BLaER1 treated with 17β-estradiol and CSF1 and Interleukin-3, amounts not matched to agents 10 nM and 100 nM (cell line): ENCODE results near the gene TREML4.
"Not testable (repeated sequence)": the region's sequence is repeated elsewhere in the genome, so short reads cannot be mapped to it uniquely, and the experiment has no call there.

Source experiments
- H3K27ac ChIP-seq, 11 experiments: shearing (Covaris generic); formaldehyde crosslinking; 2 replicates each; pipeline ENCODE4 v1.8.1; 2022
- H3K27me3 ChIP-seq, 11 experiments: shearing (Covaris generic); formaldehyde crosslinking; 2 replicates each; pipeline ENCODE4 v1.8.1; 2022
- H3K36me3 ChIP-seq, 11 experiments: shearing (Covaris generic); formaldehyde crosslinking; 2 replicates each; pipeline ENCODE4 v1.8.1; 2022
- H3K4me1 ChIP-seq, 10 experiments: shearing (Covaris generic); formaldehyde crosslinking; 2 replicates each; pipeline ENCODE4 v1.8.1; 2022
- H3K4me2 ChIP-seq, 11 experiments: shearing (Covaris generic); formaldehyde crosslinking; 2 replicates each; pipeline ENCODE4 v1.8.1; 2022
- H3K4me3 ChIP-seq, 10 experiments: shearing (Covaris generic); formaldehyde crosslinking; 2 replicates each; pipeline ENCODE4 v1.8.1; 2022
- H3K9ac ChIP-seq, 11 experiments: shearing (Covaris generic); formaldehyde crosslinking; 2 replicates each; pipeline ENCODE4 v1.8.1; 2022
- H3K9me3 ChIP-seq, 11 experiments: shearing (Covaris generic); formaldehyde crosslinking; replicated peaks in 1 of 11; 2 replicates each; pipeline ENCODE4 v1.8.1; 2022
- H4K20me1 ChIP-seq, 11 experiments: shearing (Covaris generic); formaldehyde crosslinking; 2 replicates each; pipeline ENCODE4 v1.8.1; 2022
- Cebpa-rat ChIP-seq, 11 experiments: shearing (Covaris generic); IDR thresholded peaks; 2 replicates each; pipeline ENCODE4 v1.8.1; 2022

TREML4 gene

DNA sequence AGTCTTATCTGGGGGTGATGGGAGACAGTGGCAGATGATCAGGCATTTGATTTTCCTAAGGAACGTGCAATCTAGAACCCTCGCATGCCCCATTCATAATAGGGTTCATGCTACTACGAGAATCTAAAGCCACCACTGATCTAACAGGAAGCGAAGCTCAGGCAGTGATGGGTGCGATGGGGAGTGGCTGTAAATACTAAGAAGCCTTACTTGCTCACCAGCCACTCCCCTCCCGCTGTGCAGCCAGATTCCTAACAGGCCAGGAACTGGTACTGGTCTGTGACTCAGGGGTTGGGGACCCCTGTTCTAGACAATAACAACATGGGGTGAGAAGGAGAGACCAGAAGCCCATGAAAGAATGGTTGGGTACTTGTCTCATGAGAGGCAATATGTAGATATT is 4.5 kb downstream of the TREML4 start:
- H4K20me1 ChIP-seq = no peaks in the 10 kb centered on the region
- H3K9me3 ChIP-seq = no peaks in the 10 kb centered on the region
- no peak overlapping the region for H3K4me2 ChIP-seq
- H3K27ac ChIP-seq = no peak overlapping the region
- no peaks in the 10 kb centered on the region for H3K36me3 ChIP-seq
- peaks cover 0 to 15% (median 0%) of the 10 kb centered on the region in 10 experiments; a peak in 8 of 20 replicates for H3K4me1 ChIP-seq
- TF ChIP-seq Cebpa-rat (IDR thresholded peaks at IDR 0.05) = no peak
- H3K9ac ChIP-seq = no peak overlapping the region
- no peak overlapping the region for H3K4me3 ChIP-seq
- no peaks in the 10 kb centered on the region for H3K27me3 ChIP-seq

DNA sequence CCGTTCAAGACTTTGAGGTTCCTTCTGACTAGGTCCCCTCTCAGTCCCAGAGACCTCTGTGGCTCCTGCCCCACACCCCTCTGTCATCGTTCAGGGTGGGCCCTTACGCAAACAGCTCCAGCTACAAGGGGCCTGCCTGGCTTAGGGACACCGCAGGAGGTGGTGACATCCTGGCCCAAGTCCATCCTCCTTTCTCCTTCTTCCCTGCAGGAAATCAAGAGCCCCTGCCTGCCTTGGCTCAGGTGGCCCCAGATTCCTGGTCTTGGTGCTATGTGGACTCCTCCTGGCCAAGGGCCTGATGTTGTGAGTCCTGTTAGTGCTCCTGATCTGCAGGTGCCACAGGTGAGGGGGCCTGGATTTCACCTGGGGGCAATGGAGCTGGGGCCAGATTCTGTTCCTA is 8.1 kb downstream of the TREML4 start:
- Histone ChIP-seq H3K4me2 (no peak overlapping the region), H3K9ac (no peak overlapping the region), H4K20me1 (no peaks in the 10 kb centered on the region), H3K27me3 (peaks cover 0 to 3% (median 0%) of the 10 kb centered on the region in 11 experiments; a peak in 2 of 22 replicates), H3K9me3 (peaks cover 0 to 4% (median 0%) of the 10 kb centered on the region in 11 experiments; a peak in 2 of 22 replicates), H3K4me3 (no peak overlapping the region), H3K27ac (no peak overlapping the region), H3K36me3 (no peaks in the 10 kb centered on the region), H3K4me1 (no peaks in the 10 kb centered on the region; a peak in 1 of 20 replicates)
- no peak for TF ChIP-seq Cebpa-rat (IDR thresholded peaks at IDR 0.05)

- Histone ChIP-seq H3K9me3 (peaks cover 0 to 4% (median 0%) of the 10 kb centered on the region in 11 experiments; a peak in 2 of 22 replicates), H3K36me3 (no peaks in the 10 kb centered on the region), H3K4me2 (no peak overlapping the region), H4K20me1 (no peaks in the 10 kb centered on the region), H3K4me3 (no peak overlapping the region), H3K27me3 (peaks cover 0 to 3% (median 0%) of the 10 kb centered on the region in 11 experiments; a peak in 2 of 22 replicates), H3K27ac (no peak overlapping the region), H3K9ac (no peak overlapping the region), H3K4me1 (no peaks in the 10 kb centered on the region; a peak in 1 of 20 replicates)
- TF ChIP-seq Cebpa-rat (IDR thresholded peaks at IDR 0.05) = no peak
Measured at GRCh38 chr6:41237128-41237527, 9.0 kb downstream of the TREML4 start.

DNA sequence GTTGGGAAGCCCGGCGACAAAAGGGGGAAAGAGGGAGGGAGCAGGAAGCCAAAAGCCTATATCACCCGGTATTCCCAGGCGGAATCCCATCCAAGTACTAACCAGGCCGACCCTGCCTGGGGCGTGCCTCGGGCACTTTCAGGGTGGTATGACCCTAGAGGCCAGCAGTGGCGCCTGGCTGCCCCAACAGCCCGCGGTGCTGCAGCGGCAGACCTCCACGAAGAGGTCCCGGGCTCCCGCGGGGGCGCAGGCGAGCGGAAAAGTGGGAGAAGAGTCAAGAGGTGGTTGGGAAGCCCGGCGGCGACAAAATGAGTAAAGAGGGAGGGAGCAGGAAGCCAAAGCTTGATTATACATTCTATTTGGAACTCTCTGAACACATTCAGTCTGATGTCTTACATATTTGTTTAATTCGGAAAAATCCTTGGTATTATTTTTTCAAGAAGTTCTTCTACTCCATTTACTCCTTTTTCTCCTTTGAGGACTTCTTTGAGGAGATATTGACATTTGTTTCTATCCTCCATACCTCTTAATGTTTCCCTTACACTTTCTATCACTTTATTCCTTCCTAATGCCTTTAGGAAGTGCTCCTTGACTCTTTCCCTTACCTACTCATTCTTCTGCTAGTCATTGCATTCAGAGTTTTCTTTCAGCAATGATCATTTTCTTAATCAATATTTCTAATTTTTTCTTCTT is 11.5 kb downstream of the TREML4 start:
- peaks cover 0 to 4% (median 0%) of the 10 kb centered on the region in 11 experiments; a peak in 2 of 22 replicates for H3K9me3 ChIP-seq

DNA sequence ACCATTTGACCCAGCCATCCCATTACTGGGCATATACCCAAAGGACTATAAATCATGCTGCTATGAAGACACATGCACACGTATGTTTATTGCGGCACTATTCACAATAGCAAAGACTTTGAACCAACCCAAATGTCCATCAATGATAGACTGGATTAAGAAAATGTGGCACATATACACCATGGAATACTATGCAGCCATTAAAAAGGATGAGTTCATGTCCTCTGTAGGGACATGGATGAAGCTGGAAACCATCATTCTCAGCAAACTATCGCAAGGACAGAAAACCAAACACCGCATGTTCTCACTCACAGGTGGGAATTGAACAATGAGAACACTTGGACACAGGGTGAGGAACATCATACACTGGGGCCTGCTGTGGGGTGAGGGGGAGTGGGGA is 18.4 kb downstream of the TREML4 start:
- not testable (repeated sequence) for H4K20me1 ChIP-seq, H3K4me1 ChIP-seq, H3K27ac ChIP-seq, H3K9me3 ChIP-seq, H3K36me3 ChIP-seq, H3K27me3 ChIP-seq, H3K4me2 ChIP-seq, H3K9ac ChIP-seq, H3K4me3 ChIP-seq

More for the DNA sequence above, 11.5 kb downstream of the TREML4 start:
- Histone ChIP-seq H3K27me3 (peaks cover 0 to 3% (median 0%) of the 10 kb centered on the region in 11 experiments; a peak in 2 of 22 replicates), H3K27ac (no peak overlapping the region), H4K20me1 (no peaks in the 10 kb centered on the region), H3K9ac (no peak overlapping the region), H3K4me3 (no peak overlapping the region), H3K36me3 (no peaks in the 10 kb centered on the region), H3K4me2 (no peak overlapping the region), H3K4me1 (peaks cover 0 to 2% (median 0%) of the 10 kb centered on the region in 10 experiments; a peak in 1 of 20 replicates)
- TF ChIP-seq Cebpa-rat (IDR thresholded peaks at IDR 0.05) = no peak

DNA sequence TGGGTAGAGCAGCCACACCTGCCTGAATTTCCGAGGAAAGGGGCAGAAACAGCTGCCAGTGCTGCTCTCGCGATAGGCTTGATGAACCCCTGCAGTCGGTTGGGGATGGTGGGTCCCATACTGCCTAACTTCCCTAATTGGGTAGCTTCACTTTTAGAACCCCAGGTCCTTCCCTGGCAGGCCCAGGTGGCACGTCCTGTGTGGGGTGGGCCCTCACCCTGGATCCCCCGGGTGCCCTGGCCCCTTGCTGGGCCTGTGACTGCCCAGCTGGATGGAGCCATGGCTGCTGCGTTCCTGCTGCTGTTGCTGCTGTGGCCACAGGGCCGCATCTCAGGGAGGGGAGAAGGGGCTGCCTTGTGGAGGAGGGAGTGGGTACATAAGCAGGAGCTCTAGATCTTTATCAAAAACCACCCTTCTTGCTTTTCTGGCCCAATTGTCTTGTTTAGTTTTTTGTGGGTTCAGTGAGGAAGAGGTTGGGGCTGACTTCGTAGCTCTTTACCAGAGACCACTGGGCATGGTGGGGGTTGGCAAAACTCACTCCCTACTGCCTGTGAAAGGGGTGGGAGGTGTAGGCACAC is 19.2 kb downstream of the TREML4 start:
- no peak overlapping the region for H3K4me2 ChIP-seq

DNA sequence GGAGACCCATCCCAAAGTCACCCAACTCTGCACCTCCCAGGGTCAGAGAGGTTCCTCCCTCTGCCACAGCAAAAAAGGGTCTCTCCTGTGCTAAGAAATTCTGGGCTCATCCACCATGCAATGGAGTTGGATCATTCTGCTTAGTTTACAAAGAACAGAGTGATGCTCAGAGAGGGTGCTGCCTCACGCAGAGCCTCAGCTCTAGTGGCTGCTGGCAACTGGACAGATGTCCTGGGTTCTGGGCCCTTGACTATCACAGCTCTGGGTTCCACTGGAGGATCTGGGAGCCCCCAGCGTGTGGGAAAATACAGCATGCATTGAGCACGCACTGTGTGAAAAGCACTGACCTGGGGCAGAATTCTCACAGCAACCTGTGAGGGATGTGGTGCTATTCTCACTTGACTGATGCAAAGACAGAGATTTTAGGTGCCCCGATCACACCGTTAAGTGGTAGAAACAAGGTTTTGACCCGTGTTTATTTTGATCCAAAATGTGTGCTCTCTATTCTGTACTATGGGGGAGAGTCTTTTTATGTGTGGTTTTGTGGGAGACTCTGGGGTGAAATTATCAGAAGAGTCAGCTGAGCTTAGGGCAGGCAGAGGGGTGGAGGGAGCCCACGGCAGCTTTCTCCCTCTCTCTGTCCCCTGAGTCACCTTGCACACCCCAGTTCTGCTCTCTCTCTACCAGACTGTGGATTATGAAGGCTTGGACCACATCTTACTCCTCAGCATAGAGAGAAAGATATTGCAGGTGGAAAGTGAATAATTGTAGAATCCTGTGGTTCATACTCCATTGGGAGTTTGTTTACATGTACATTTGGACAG is 19.9 kb downstream of the TREML4 start:
- Histone ChIP-seq H3K4me2 (no peak overlapping the region), H3K4me3 (no peak overlapping the region), H3K4me1 (peaks cover 0 to 6% (median 0%) of the 10 kb centered on the region in 10 experiments; a peak in 2 of 20 replicates), H3K27me3 (no peaks in the 10 kb centered on the region), H4K20me1 (no peaks in the 10 kb centered on the region), H3K9me3 (peaks cover 0 to 10% (median 4%) of the 10 kb centered on the region in 11 experiments; a peak in 6 of 22 replicates), H3K27ac (no peak overlapping the region), H3K9ac (no peak overlapping the region), H3K36me3 (0 out of 22 replicates have a peak, but pooled peaks cover 0 to 5% (median 0%) of the 10 kb centered on the region in 11 experiments)
- no peak for TF ChIP-seq Cebpa-rat (IDR thresholded peaks at IDR 0.05)

More for the DNA sequence above, 19.2 kb downstream of the TREML4 start:
- H3K36me3 ChIP-seq = 0 out of 22 replicates have a peak, but pooled peaks cover 0 to 5% (median 0%) of the 10 kb centered on the region in 11 experiments
- H3K4me3 ChIP-seq = no peak overlapping the region
- no peak overlapping the region for H3K27ac ChIP-seq
- TF ChIP-seq Cebpa-rat (IDR thresholded peaks at IDR 0.05) = no peak
- no peaks in the 10 kb centered on the region for H4K20me1 ChIP-seq
- H3K9ac ChIP-seq = no peak overlapping the region
- H3K9me3 ChIP-seq = peaks cover 0 to 10% (median 4%) of the 10 kb centered on the region in 11 experiments; a peak in 6 of 22 replicates
- H3K4me1 ChIP-seq = 0 out of 20 replicates have a peak, but pooled peaks cover 0 to 5% (median 0%) of the 10 kb centered on the region in 10 experiments
- H3K27me3 ChIP-seq = no peaks in the 10 kb centered on the region

- Histone ChIP-seq H3K4me2 (peak overlapping the region in 2 of 11 experiments; percentile 41 to 49; a peak in 3 of 22 replicates), H3K27me3 (no peaks in the 10 kb centered on the region), H3K9me3 (peaks cover 0 to 2% (median 0%) of the 10 kb centered on the region in 11 experiments; a peak in 5 of 22 replicates), H3K4me1 (peaks cover 19 to 36% (median 25%) of the 10 kb centered on the region in 10 experiments), H3K36me3 (0 out of 22 replicates have a peak, but pooled peaks cover 0 to 5% (median 0%) of the 10 kb centered on the region in 11 experiments), H3K4me3 (no peak overlapping the region), H4K20me1 (no peaks in the 10 kb centered on the region), H3K9ac (no peak overlapping the region), H3K27ac (no peak overlapping the region)
- no peak for TF ChIP-seq Cebpa-rat (IDR thresholded peaks at IDR 0.05)
Measured at GRCh38 chr6:41252401-41253169, 24.4 kb downstream of the TREML4 start.
